HCT116 (cell line): Measurements from ENCODE around the gene KCNJ8.

Experiments used
- EZH2 ChIP-seq: fragments of 200-600 bp; sonication (generic); IDR thresholded peaks from 2 replicates; pipeline ENCODE4 v1.6.1; 2017; ENCODE audit warnings: antibody characterized with exemption, mixed run types
- SP1 ChIP-seq: IDR thresholded peaks from 2 replicates; pipeline ENCODE4 v1.6.1; 2012; ENCODE audit warnings: low read depth
- TF ChIP-seq, protein P1 (sequence below), 3 experiments: fragments of 200-600 bp in 1 of 3; sonication (generic) in 1 of 3; IDR thresholded peaks in 2 of 3; conservative IDR thresholded peaks in 1 of 3; 2 replicates each; pipeline ENCODE4 v1.5.1; 2012 to 2017; ENCODE audit warnings: low read depth in 2 of 3, low read length in 2 of 3, antibody characterized with exemption in 1 of 3, borderline replicate concordance in 1 of 3, control low read depth in 1 of 3, mild to moderate bottlenecking in 1 of 3, mixed read lengths in 1 of 3, mixed run types in 1 of 3, moderate library complexity in 1 of 3; ENCODE audit not compliant: insufficient read depth in 1 of 3
- TF ChIP-seq, protein P2 (sequence below): IDR thresholded peaks from 2 replicates; pipeline ENCODE4 v1.6.1; 2012
- TF ChIP-seq, protein P3 (sequence below): IDR thresholded peaks from 2 replicates; pipeline ENCODE4 v1.6.1; 2012
- TF ChIP-seq, protein P4 (sequence below): IDR thresholded peaks from 2 replicates; pipeline ENCODE4 v1.6.1; 2012; ENCODE audit warnings: low read depth

DNA sequence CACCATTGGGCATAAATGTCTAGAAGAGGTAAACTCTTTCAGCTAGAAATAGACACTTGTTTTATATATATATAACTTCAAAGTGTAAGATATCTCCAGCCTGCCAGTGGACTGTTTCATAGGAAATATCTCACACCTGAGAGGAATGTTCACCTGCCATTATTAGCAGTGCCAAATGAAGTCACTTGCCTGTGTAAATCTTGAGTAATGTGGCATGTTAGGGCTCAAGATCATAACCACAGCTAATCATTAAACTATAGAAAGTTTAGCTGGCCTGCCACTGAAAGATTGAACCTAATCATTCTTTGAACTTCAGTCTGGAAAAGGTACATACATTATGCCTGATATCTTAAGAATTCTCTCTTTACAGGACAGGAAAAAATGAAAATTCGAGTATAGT lies 25.5 kb upstream of the KCNJ8 start:
- TF ChIP-seq, protein P1, sequence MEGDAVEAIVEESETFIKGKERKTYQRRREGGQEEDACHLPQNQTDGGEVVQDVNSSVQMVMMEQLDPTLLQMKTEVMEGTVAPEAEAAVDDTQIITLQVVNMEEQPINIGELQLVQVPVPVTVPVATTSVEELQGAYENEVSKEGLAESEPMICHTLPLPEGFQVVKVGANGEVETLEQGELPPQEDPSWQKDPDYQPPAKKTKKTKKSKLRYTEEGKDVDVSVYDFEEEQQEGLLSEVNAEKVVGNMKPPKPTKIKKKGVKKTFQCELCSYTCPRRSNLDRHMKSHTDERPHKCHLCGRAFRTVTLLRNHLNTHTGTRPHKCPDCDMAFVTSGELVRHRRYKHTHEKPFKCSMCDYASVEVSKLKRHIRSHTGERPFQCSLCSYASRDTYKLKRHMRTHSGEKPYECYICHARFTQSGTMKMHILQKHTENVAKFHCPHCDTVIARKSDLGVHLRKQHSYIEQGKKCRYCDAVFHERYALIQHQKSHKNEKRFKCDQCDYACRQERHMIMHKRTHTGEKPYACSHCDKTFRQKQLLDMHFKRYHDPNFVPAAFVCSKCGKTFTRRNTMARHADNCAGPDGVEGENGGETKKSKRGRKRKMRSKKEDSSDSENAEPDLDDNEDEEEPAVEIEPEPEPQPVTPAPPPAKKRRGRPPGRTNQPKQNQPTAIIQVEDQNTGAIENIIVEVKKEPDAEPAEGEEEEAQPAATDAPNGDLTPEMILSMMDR (IDR thresholded peaks at IDR 0.05 in 2 of 3, conservative IDR thresholded peaks at IDR 0.05 in 1 of 3; ENCODE audit: borderline replicate concordance in 1 of 3, insufficient read depth in 1 of 3, low read depth in 2 of 3, low read length in 2 of 3), result no peak
- TF ChIP-seq, protein P2, sequence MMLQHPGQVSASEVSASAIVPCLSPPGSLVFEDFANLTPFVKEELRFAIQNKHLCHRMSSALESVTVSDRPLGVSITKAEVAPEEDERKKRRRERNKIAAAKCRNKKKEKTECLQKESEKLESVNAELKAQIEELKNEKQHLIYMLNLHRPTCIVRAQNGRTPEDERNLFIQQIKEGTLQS, result no peak
- no peak for TF ChIP-seq SP1
- TF ChIP-seq, protein P3, sequence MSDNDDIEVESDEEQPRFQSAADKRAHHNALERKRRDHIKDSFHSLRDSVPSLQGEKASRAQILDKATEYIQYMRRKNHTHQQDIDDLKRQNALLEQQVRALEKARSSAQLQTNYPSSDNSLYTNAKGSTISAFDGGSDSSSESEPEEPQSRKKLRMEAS, result no peak
- TF ChIP-seq, protein P4, sequence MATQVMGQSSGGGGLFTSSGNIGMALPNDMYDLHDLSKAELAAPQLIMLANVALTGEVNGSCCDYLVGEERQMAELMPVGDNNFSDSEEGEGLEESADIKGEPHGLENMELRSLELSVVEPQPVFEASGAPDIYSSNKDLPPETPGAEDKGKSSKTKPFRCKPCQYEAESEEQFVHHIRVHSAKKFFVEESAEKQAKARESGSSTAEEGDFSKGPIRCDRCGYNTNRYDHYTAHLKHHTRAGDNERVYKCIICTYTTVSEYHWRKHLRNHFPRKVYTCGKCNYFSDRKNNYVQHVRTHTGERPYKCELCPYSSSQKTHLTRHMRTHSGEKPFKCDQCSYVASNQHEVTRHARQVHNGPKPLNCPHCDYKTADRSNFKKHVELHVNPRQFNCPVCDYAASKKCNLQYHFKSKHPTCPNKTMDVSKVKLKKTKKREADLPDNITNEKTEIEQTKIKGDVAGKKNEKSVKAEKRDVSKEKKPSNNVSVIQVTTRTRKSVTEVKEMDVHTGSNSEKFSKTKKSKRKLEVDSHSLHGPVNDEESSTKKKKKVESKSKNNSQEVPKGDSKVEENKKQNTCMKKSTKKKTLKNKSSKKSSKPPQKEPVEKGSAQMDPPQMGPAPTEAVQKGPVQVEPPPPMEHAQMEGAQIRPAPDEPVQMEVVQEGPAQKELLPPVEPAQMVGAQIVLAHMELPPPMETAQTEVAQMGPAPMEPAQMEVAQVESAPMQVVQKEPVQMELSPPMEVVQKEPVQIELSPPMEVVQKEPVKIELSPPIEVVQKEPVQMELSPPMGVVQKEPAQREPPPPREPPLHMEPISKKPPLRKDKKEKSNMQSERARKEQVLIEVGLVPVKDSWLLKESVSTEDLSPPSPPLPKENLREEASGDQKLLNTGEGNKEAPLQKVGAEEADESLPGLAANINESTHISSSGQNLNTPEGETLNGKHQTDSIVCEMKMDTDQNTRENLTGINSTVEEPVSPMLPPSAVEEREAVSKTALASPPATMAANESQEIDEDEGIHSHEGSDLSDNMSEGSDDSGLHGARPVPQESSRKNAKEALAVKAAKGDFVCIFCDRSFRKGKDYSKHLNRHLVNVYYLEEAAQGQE, result no peak
- TF ChIP-seq EZH2, result no peak
